OCI-LY3 (cell line): ENCODE data around the gene POLR3B.

Experiments
- H2AFZ ChIP-seq: fragments of 200-600, 300-600 bp; shearing (Covaris generic); 2 replicates; pipeline ENCODE4 v1.6.0; 2014; ENCODE audit warnings: antibody characterized with exemption, low read depth, low read length
- H3K27ac ChIP-seq: fragments of 200-600, 300-600 bp; sonication (generic); 2 replicates; pipeline ENCODE4 v1.5.1; 2014; ENCODE audit warnings: mild to moderate bottlenecking, low read length, moderate library complexity, mixed read lengths
- H3K27me3 ChIP-seq: fragments of 200-600, 300-600 bp; sonication (generic); 2 replicates; pipeline ENCODE4 v1.6.1; 2014; ENCODE audit warnings: low read depth, low read length, mixed read lengths
- H3K36me3 ChIP-seq: fragments of 200-600, 300-600 bp; sonication (generic); replicated peaks from 2 replicates; pipeline ENCODE3; 2014; ENCODE audit warnings: low read depth, low read length, mixed read lengths
- H3K4me1 ChIP-seq: fragments of 300-600, 200-600 bp; sonication (generic); 2 replicates; pipeline ENCODE4 v1.6.1; 2014; ENCODE audit warnings: low read length, mixed read lengths
- H3K4me2 ChIP-seq: fragments of 200-600, 300-600 bp; sonication (generic); 2 replicates; pipeline ENCODE4 v1.6.1; 2014; ENCODE audit warnings: low read length, mixed read lengths
- H3K4me3 ChIP-seq: fragments of 300-600, 200-600 bp; sonication (generic); 2 replicates; pipeline ENCODE4 v1.5.1; 2014; ENCODE audit warnings: antibody characterized with exemption, mild to moderate bottlenecking, low read length, moderate library complexity
- H3K79me2 ChIP-seq: fragments of 300-600, 200-600 bp; shearing (Covaris generic); 2 replicates; pipeline ENCODE4 v1.6.1; 2014; ENCODE audit warnings: mild to moderate bottlenecking, low read length, mixed read lengths
- H3K9ac ChIP-seq: fragments of 300-600, 200-600 bp; shearing (Covaris generic); 2 replicates; pipeline ENCODE4 v1.6.0; 2014; ENCODE audit warnings: mild to moderate bottlenecking, low read length, moderate library complexity
- H3K9me3 ChIP-seq: fragments of 200-600, 300-600 bp; shearing (Covaris generic); 2 replicates; pipeline ENCODE4 v1.6.1; 2014; ENCODE audit warnings: low read length, mixed read lengths; ENCODE audit not compliant: insufficient read depth
- H4K20me1 ChIP-seq: fragments of 200-600, 300-600 bp; sonication (generic); 2 replicates; pipeline ENCODE4 v1.6.1; 2016; ENCODE audit warnings: low read length, mixed read lengths; ENCODE audit not compliant: insufficient read depth
- EZH2phosphoT487 ChIP-seq: fragments of 200-600 bp; shearing (Covaris generic); IDR thresholded peaks from 2 replicates; pipeline ENCODE4 v1.6.1; 2018; ENCODE audit warnings: antibody characterized with exemption, mixed run types, low read depth
- TF ChIP-seq, protein P1 (sequence below): fragments of 200-600, 300-600 bp; sonication (generic); IDR thresholded peaks from 2 replicates; pipeline ENCODE4 v1.5.1; 2014; ENCODE audit warnings: antibody characterized with exemption, low read length, low read depth

The POLR3B gene

DNA sequence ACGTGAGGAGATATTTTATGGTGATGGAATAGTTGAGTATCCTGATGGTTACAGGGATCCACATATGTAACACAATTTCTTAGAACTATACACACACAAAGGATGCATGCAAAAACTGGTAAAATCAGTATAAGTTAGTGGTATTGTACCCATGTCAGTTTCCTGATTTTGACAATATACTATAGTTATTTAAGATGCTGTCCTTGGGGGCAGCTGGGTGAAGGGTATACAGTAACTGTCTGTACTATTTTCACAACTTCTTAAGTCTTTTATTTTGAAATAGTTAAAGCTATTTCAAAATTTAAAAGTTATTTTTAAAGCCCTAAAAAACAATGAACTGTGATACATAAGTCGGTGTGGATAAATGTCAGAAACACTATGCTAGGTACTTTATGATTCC lies 24.5 kb upstream of the POLR3B start:
- H3K9ac ChIP-seq = no peak overlapping the region
- no peaks in the 10 kb centered on the region for H4K20me1 ChIP-seq
- no peaks in the 10 kb centered on the region for H3K9me3 ChIP-seq
- no peak overlapping the region for H3K27ac ChIP-seq
- H3K4me3 ChIP-seq = no peak overlapping the region
- H2AFZ ChIP-seq = no peak overlapping the region
- TF ChIP-seq EZH2phosphoT487 = no peak
- TF ChIP-seq, protein P1, sequence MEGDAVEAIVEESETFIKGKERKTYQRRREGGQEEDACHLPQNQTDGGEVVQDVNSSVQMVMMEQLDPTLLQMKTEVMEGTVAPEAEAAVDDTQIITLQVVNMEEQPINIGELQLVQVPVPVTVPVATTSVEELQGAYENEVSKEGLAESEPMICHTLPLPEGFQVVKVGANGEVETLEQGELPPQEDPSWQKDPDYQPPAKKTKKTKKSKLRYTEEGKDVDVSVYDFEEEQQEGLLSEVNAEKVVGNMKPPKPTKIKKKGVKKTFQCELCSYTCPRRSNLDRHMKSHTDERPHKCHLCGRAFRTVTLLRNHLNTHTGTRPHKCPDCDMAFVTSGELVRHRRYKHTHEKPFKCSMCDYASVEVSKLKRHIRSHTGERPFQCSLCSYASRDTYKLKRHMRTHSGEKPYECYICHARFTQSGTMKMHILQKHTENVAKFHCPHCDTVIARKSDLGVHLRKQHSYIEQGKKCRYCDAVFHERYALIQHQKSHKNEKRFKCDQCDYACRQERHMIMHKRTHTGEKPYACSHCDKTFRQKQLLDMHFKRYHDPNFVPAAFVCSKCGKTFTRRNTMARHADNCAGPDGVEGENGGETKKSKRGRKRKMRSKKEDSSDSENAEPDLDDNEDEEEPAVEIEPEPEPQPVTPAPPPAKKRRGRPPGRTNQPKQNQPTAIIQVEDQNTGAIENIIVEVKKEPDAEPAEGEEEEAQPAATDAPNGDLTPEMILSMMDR = no peak
- no peaks in the 10 kb centered on the region for H3K36me3 ChIP-seq
- no peak overlapping the region for H3K4me2 ChIP-seq
- H3K4me1 ChIP-seq = 0 out of 2 replicates have a peak, but pooled peaks cover 4% of the 10 kb centered on the region
- no peaks in the 10 kb centered on the region for H3K79me2 ChIP-seq
- peaks cover 6% of the 10 kb centered on the region for H3K27me3 ChIP-seq

DNA sequence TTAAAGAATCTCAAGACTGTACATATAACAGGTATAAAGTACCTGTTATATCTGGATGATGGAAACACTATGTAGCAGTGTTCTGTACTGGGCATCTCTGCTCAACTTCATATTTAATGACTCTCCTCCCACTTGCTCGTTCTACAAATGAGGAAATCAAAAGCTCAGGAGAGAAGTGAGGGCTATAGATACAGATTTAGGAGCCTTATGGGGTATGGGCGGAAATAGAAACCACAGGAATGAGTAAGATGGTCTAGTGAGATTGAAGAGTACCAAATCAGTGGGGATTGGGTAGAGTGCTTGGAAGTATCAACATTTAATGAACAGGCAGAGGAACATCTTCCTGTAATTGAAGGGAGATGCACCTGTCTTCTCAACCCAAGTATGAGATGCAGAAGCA lies 23.8 kb upstream of the POLR3B start:
- H3K36me3 ChIP-seq = no peaks in the 10 kb centered on the region
- no peaks in the 10 kb centered on the region for H3K9me3 ChIP-seq
- H3K27me3 ChIP-seq = peaks cover 6% of the 10 kb centered on the region
- no peaks in the 10 kb centered on the region for H3K79me2 ChIP-seq
- no peak overlapping the region for H3K4me2 ChIP-seq
- H4K20me1 ChIP-seq = no peaks in the 10 kb centered on the region
- no peak overlapping the region for H3K27ac ChIP-seq
- TF ChIP-seq, protein P1 = no peak
- no peak for TF ChIP-seq EZH2phosphoT487
- no peak overlapping the region for H2AFZ ChIP-seq
- no peak overlapping the region for H3K9ac ChIP-seq
- no peak overlapping the region for H3K4me3 ChIP-seq
- H3K4me1 ChIP-seq = 0 out of 2 replicates have a peak, but pooled peaks cover 4% of the 10 kb centered on the region

DNA sequence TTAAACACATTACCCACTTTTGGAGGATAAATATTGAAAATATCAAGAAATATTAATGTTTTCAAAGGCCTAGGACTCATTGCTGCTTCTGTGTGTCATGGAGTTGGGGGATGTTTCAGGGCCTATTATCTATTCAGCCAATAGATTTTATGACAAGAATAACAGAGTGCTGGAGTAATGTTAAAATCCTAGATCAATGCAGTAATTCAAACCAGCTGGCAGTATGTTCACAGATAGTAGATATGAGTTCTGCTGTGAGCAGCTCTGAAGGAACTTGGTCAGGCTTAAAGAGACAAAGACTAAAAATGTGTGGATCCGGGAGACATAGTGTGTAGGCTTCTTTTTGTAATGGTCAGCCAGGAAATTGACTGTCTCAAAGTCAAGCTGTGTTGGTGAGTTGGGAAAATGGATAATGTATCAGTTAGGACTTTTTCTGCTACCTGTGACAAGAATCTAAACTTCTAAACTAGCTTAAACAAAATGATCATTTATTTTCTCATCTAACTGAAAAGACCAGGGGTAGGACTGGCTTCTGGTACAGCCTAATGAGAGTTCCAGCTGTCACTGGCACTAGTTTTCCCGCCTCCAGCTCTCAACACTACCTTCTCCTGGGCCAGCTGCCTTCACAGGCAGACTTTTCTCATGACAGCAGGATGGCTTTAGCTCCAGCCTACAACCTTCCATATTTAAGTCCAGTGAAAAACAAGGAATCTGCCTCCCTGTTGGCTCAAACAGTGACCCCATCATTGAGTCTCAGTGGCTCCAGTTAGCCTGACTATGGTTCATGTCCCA lies 16.3 kb upstream of the POLR3B start:
- Histone ChIP-seq H4K20me1 (no peaks in the 10 kb centered on the region), H3K36me3 (no peaks in the 10 kb centered on the region), H3K27ac (no peak overlapping the region)

More for the DNA sequence above, 16.3 kb upstream of the POLR3B start:
- Histone ChIP-seq H3K79me2 (no peaks in the 10 kb centered on the region), H2AFZ (no peak overlapping the region), H3K4me2 (no peak overlapping the region), H3K27me3 (peaks cover 2% of the 10 kb centered on the region; the same call in 1 of the 2 replicates), H3K4me3 (no peak overlapping the region), H3K9me3 (no peaks in the 10 kb centered on the region), H3K9ac (no peak overlapping the region), H3K4me1 (no peaks in the 10 kb centered on the region)
- TF ChIP-seq EZH2phosphoT487 = no peak
- TF ChIP-seq, protein P1 = no peak
